Vagina (tissue), 2 donors: ENCODE measurements around the gene LAMTOR3.

ENCODE experiments used
- CTCF ChIP-seq, 3 experiments: fragments of 450-650 bp in 2 of 3; fragments of 200-600 bp in 1 of 3; sonication (generic) in 1 of 3; IDR thresholded peaks; one replicate each; pipeline ENCODE4 v1.5.1; 2017 to 2019; ENCODE audit warnings: antibody characterized with exemption in 3 of 3, mild to moderate bottlenecking in 2 of 3, moderate library complexity in 2 of 3
- POLR2A ChIP-seq, 2 donors: fragments of 450-650 bp; IDR thresholded peaks; one replicate each; pipeline ENCODE4 v1.6.1; 2017; ENCODE audit warnings: antibody characterized with exemption in 2 of 2, mild to moderate bottlenecking in 2 of 2, moderate library complexity in 2 of 2

DNA sequence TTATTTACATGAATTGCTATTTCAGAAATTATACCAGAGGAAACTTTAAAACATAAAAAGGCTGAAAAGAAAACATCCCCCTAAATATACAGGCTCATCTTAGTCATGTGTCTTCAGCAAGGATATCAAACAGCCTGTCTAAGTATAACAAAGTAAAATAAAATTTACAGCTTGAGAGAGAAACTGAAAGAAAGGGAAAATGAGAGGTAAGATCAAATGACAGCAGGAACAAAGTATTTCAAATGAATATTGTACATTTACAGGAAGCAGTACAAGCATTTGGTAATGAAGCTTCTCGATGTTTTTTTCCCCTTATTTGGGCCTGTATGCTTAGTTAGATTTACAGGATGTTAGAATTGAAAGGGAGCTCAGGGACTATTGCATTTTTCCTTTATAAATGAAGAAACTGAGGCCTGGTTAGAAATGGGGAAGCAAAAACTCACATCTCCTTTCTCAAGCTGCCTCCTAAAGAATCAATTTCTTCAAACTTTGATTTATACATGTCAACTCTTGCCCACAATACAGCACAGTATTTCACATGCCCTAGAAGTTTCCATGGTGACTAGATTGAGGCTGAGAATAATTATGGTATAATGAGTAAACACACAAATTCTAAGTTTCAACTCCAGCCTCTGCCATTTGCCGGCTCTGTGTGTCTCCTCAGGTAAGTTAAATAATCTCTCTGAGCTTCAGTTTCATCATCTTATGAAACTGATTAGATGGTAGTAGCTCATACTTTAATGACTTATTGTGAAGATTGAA lies 48.3 kb downstream of the LAMTOR3 start:
- TF ChIP-seq CTCF (IDR thresholded peaks at IDR 0.05) (no peak), POLR2A (IDR thresholded peaks at IDR 0.05) (no peak)
